H1 (cell line): ENCODE results near the gene HLTF. TPM values are rescaled to one million over a fixed set of nuclear protein-coding genes. Genes with fewer than 3 reads are reported as not detected.

ENCODE experiments used
- CTCF ChIA-PET: fragments of 300-600 bp; sonication (Branson Sonifier 250); formaldehyde crosslinking; loops from one replicate; lab custom pipeline; 2021; ENCODE audit not compliant: partially characterized antibody; lab: Charles Lee
- POLR2A ChIA-PET: fragments of 300-600 bp; sonication (Branson Sonifier 250); formaldehyde crosslinking; loops from one replicate; lab custom pipeline; 2021; ENCODE audit warnings: inconsistent platforms; ENCODE audit not compliant: partially characterized antibody; lab: Charles Lee
- DNase-seq, 2 experiments: peaks; one replicate each; pipeline versions ENCODE4 v3.0.0 to v3.0.0-alpha.2; 2010 to 2022; ENCODE audit warnings: low spot score in 2 of 2, low read depth in 1 of 2, mixed read lengths in 1 of 2
- FAIRE-seq: peaks from 2 replicates; lab custom pipeline; 2011; peaks lifted over from hg19 to GRCh38; lab: Jason Lieb, UNC
- H2AFZ ChIP-seq: 2 replicates; pipeline ENCODE4 v1.8.1; 2012; ENCODE audit warnings: low read length, inconsistent platforms
- H2AK5ac ChIP-seq: 2 replicates; pipeline ENCODE4 v1.6.1; 2013; ENCODE audit warnings: low read depth, low read length
- H2BK120ac ChIP-seq: replicated peaks from 2 replicates; pipeline ENCODE3; 2013; ENCODE audit warnings: low read depth, low read length, inconsistent platforms
- H2BK12ac ChIP-seq: 2 replicates; pipeline ENCODE4 v1.6.1; 2013; ENCODE audit warnings: low read depth, low read length
- H2BK15ac ChIP-seq: 2 replicates; pipeline ENCODE4 v1.6.1; 2013; ENCODE audit warnings: low read length
- H2BK20ac ChIP-seq: 2 replicates; pipeline ENCODE4 v1.6.1; 2013; ENCODE audit warnings: low read length
- H2BK5ac ChIP-seq: 2 replicates; pipeline ENCODE4 v1.6.1; 2013; ENCODE audit warnings: low read depth, low read length
- H3K14ac ChIP-seq: 2 replicates; pipeline ENCODE4 v1.6.1; 2013; ENCODE audit warnings: inconsistent platforms; ENCODE audit not compliant: insufficient read length
- H3K18ac ChIP-seq: 2 replicates; pipeline ENCODE4 v1.6.1; 2013; ENCODE audit warnings: low read length; ENCODE audit errors: extremely low read depth
- H3K23ac ChIP-seq: 2 replicates; pipeline ENCODE4 v1.6.1; 2013; ENCODE audit warnings: inconsistent platforms; ENCODE audit not compliant: insufficient read length
- H3K23me2 ChIP-seq: 2 replicates; pipeline ENCODE4 v1.6.1; 2013; ENCODE audit warnings: low read depth, low read length
- H3K27ac ChIP-seq: 2 replicates; pipeline ENCODE4 v1.6.1; 2011; ENCODE audit warnings: low read depth, low read length, inconsistent platforms
- H3K27me3 ChIP-seq, 4 experiments: replicated peaks in 1 of 4; 1 replicate in 1 of 4; 2 replicates in 3 of 4; pipeline versions ENCODE4 v1.6.1 to v1.8.1; 2011 to 2013; ENCODE audit warnings: low read length in 3 of 4, mild to moderate bottlenecking in 3 of 4, inconsistent platforms in 2 of 4, mixed read lengths in 2 of 4, moderate library complexity in 1 of 4; ENCODE audit not compliant: control insufficient read depth in 3 of 4, insufficient read depth in 3 of 4; ENCODE audit errors: extremely low read depth in 1 of 4
- H3K36me3 ChIP-seq, 4 experiments: 2 replicates each; pipeline versions ENCODE4 v1.6.1 to v1.8.1; 2011 to 2013; ENCODE audit warnings: mild to moderate bottlenecking in 4 of 4, low read length in 3 of 4, moderate library complexity in 2 of 4, control low read depth in 1 of 4, inconsistent platforms in 1 of 4; ENCODE audit not compliant: insufficient read depth in 4 of 4, control insufficient read depth in 2 of 4
- H3K4ac ChIP-seq: replicated peaks from 2 replicates; pipeline ENCODE3; 2013; ENCODE audit warnings: low read length, low read depth, mixed read lengths, inconsistent platforms; ENCODE audit not compliant: insufficient read length
- H3K4me1 ChIP-seq, 4 experiments: replicated peaks in 1 of 4; 1 replicate in 1 of 4; 2 replicates in 3 of 4; pipeline versions ENCODE4 v1.6.1 to v1.8.1; 2011 to 2013; ENCODE audit warnings: low read length in 3 of 4, inconsistent platforms in 2 of 4, mixed read lengths in 1 of 4; ENCODE audit not compliant: insufficient read depth in 4 of 4, control insufficient read depth in 3 of 4
- H3K4me2 ChIP-seq, 2 experiments: 2 replicates each; pipeline versions ENCODE4 v1.6.1 to v1.8.1; 2011 to 2013; ENCODE audit warnings: low read depth in 2 of 2, low read length in 2 of 2, control low read depth in 1 of 2, inconsistent platforms in 1 of 2, mild to moderate bottlenecking in 1 of 2; ENCODE audit not compliant: insufficient read depth in 1 of 2
- H3K4me3 ChIP-seq, 4 experiments: fragments of 200-600, 300-600 bp in 1 of 4; sonication (generic), shearing (Covaris generic), sonication (Bioruptor Twin) in 1 of 4; 2 replicates each; pipeline versions ENCODE4 v1.5.1 to v1.8.1; 2011 to 2016; ENCODE audit warnings: low read length in 4 of 4, low read depth in 3 of 4, control low read depth in 2 of 4, inconsistent platforms in 2 of 4, mild to moderate bottlenecking in 2 of 4, mixed read lengths in 1 of 4, moderate library complexity in 1 of 4; ENCODE audit not compliant: insufficient read depth in 2 of 4; ENCODE audit errors: extremely low read depth in 1 of 4
- H3K56ac ChIP-seq: replicated peaks from 2 replicates; pipeline ENCODE3; 2013; ENCODE audit warnings: low read depth, mild to moderate bottlenecking, mixed read lengths, low read length, inconsistent platforms; ENCODE audit not compliant: insufficient read length
- H3K79me1 ChIP-seq: 2 replicates; pipeline ENCODE4 v1.6.1; 2013; ENCODE audit warnings: low read depth, low read length, control low read depth
- H3K79me2 ChIP-seq, 2 experiments: 2 replicates each; pipeline versions ENCODE4 v1.6.1 to v1.8.1; 2012 to 2013; ENCODE audit warnings: low read length in 2 of 2, mild to moderate bottlenecking in 2 of 2, inconsistent platforms in 1 of 2; ENCODE audit not compliant: insufficient read depth in 2 of 2, control insufficient read depth in 1 of 2
- H3K9ac ChIP-seq, 4 experiments: replicated peaks in 1 of 4; 1 replicate in 1 of 4; 2 replicates in 3 of 4; pipeline versions ENCODE4 v1.6.1 to v1.8.1; 2011 to 2013; ENCODE audit warnings: low read depth in 3 of 4, low read length in 3 of 4, control low read depth in 2 of 4, mild to moderate bottlenecking in 2 of 4, moderate library complexity in 2 of 4, inconsistent platforms in 1 of 4; ENCODE audit errors: extremely low read depth in 1 of 4
- H3K9me3 ChIP-seq, 2 experiments: 2 replicates each; pipeline versions ENCODE4 v1.6.1 to v1.8.1; 2012 to 2013; ENCODE audit warnings: mild to moderate bottlenecking in 2 of 2, moderate library complexity in 2 of 2, control low read depth in 1 of 2, inconsistent platforms in 1 of 2, low read depth in 1 of 2, low read length in 1 of 2, mixed read lengths in 1 of 2; ENCODE audit not compliant: insufficient read depth in 2 of 2
- H4K20me1 ChIP-seq, 2 experiments: replicated peaks in 1 of 2; 2 replicates each; pipeline versions ENCODE3 to v1.8.1; 2011 to 2013; ENCODE audit warnings: inconsistent platforms in 2 of 2, low read length in 2 of 2, mild to moderate bottlenecking in 1 of 2; ENCODE audit not compliant: insufficient read depth in 2 of 2, control insufficient read depth in 1 of 2
- H4K5ac ChIP-seq: 2 replicates; pipeline ENCODE4 v1.6.1; 2013; ENCODE audit warnings: low read length, low read depth, mixed read lengths, inconsistent platforms; ENCODE audit not compliant: insufficient read length
- H4K8ac ChIP-seq: 2 replicates; pipeline ENCODE4 v1.8.0; 2013; ENCODE audit warnings: mild to moderate bottlenecking, moderate library complexity, low read length, inconsistent platforms; ENCODE audit not compliant: insufficient read depth; ENCODE audit errors: extremely low read depth
- H4K91ac ChIP-seq: replicated peaks from 2 replicates; pipeline ENCODE3; 2013; ENCODE audit warnings: low read length, mixed read lengths, inconsistent platforms; ENCODE audit not compliant: insufficient read length
- ASH2L ChIP-seq: fragments of 200-600, 300-600 bp; sonication (generic); IDR thresholded peaks from one replicate; pipeline ENCODE4 v1.7.1; 2017; ENCODE audit warnings: low read length
- CHD2 ChIP-seq: IDR thresholded peaks from 2 replicates; pipeline ENCODE4 v1.6.1; 2012; ENCODE audit warnings: low read length, improper control_type of control experiment
- FOSL1 ChIP-seq: IDR thresholded peaks from 2 replicates; pipeline ENCODE4 v1.6.1; 2011; ENCODE audit warnings: mild to moderate bottlenecking, low read depth, low read length, moderate library complexity; ENCODE audit not compliant: insufficient read depth
- GABPA ChIP-seq: IDR thresholded peaks from 2 replicates; pipeline ENCODE4 v1.6.1; 2011; ENCODE audit warnings: mild to moderate bottlenecking, low read length, moderate library complexity, borderline replicate concordance; ENCODE audit not compliant: insufficient read depth
- HDAC2 ChIP-seq, 2 experiments: fragments of 300-600 bp in 1 of 2; sonication (generic) in 1 of 2; IDR thresholded peaks; 2 replicates each; pipeline ENCODE4 v1.6.1; 2011 to 2012; ENCODE audit warnings: low read depth in 2 of 2, low read length in 2 of 2, mild to moderate bottlenecking in 2 of 2, moderate library complexity in 2 of 2, borderline replicate concordance in 1 of 2, inconsistent platforms in 1 of 2
- JUN ChIP-seq: IDR thresholded peaks from 2 replicates; pipeline ENCODE4 v1.6.1; 2011; ENCODE audit warnings: low read depth, mild to moderate bottlenecking, improper control_type of control experiment, low read length
- KDM4A ChIP-seq: IDR thresholded peaks from one replicate; pipeline ENCODE4 v1.7.1; 2012; ENCODE audit warnings: low read depth, mild to moderate bottlenecking, moderate library complexity, low read length, inconsistent platforms; ENCODE audit not compliant: severe bottlenecking
- POU5F1 ChIP-seq: IDR thresholded peaks from 2 replicates; pipeline ENCODE4 v1.6.1; 2011; ENCODE audit warnings: low read depth, mild to moderate bottlenecking, low read length, moderate library complexity
- RBBP5 ChIP-seq: IDR thresholded peaks from 2 replicates; pipeline ENCODE4 v1.7.1; 2012; ENCODE audit warnings: low read depth, mild to moderate bottlenecking, inconsistent platforms, low read length, moderate library complexity, borderline replicate concordance
- RXRA ChIP-seq: IDR thresholded peaks from 2 replicates; pipeline ENCODE4 v1.6.1; 2011; ENCODE audit warnings: low read depth, mild to moderate bottlenecking, low read length, moderate library complexity; ENCODE audit not compliant: insufficient read depth
- TBP ChIP-seq: IDR thresholded peaks from 2 replicates; pipeline ENCODE4 v1.6.1; 2011; ENCODE audit warnings: low read depth, low read length, improper control_type of control experiment
- TEAD4 ChIP-seq: IDR thresholded peaks from 2 replicates; pipeline ENCODE4 v1.6.1; 2012; ENCODE audit warnings: low read depth, low read length, inconsistent platforms, mixed read lengths
- WGBS, 2 experiments: shearing (Covaris generic) in 1 of 2; methylation state at CpG; one replicate each; pipeline versions ENCODE4 v1.1.6 to v1.1.7; 2013 to 2015; ENCODE audit warnings: low lambda C conversion rate in 2 of 2, mixed read lengths in 2 of 2, inconsistent platforms in 1 of 2, low coverage in 1 of 2, missing lambda C conversion rate in 1 of 2; ENCODE audit not compliant: insufficient replicate concordance in 2 of 2, insufficient coverage in 1 of 2, insufficient read length in 1 of 2; ENCODE audit errors: extremely low coverage in 1 of 2, missing lambda C conversion rate in 1 of 2; 5-methylcytosine and 5-hydroxymethylcytosine counted together
- polyA plus RNA-seq, 7 experiments: library from polyadenylated mRNA; depleted of rRNA in 3 of 7; stranded (reverse) in 5 of 7; unstranded in 2 of 7; fragments of >200 nt in 5 of 7; fragments of 200-250 nt in 2 of 7; gene quantifications; 1 replicate in 5 of 7; 2 replicates in 1 of 7; 4 replicates in 1 of 7; pipeline versions ENCODE4 v1.2.1 to v1.2.3, GENCODE V29; 2011 to 2013; ENCODE audit warnings: missing spikeins in 2 of 7, mixed read lengths in 2 of 7
- total RNA-seq: library from RNA; stranded (reverse); fragmentation: NEBNext Ultra II Directional; extraction: Animal tissue kit (Norgen Biotek cat#: 25700); gene quantifications from 2 replicates; pipeline ENCODE4 v1.2.1, GENCODE V29; 2021

Gene HLTF
- total and polyA plus RNA-seq, 2 of the 8 experiments (the other 6 are each of a cell fraction or from before 2014, with no cell fraction given): 18.1 to 60.3 TPM

DNA sequence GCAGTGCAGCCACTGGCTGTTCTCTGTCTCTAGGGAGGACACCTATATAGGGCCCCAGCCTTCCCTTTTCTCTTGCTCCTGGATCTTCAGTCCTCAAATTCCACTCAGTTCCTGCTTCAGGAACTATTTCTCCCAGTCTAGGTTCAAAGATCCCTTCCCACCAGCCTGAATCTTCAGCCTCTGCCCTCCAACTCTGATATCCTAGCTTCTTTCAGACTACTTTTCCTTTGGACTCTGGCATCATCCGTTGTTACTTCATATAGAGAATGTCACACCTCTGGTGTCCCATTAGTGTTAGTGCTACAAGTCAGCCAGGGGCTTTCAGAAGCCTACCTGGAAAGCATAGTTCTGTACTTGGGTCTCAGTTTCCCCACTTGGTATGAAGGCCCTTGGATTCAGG, 33.1 kb upstream of the HLTF start:
- no peak overlapping the region for H3K4ac ChIP-seq
- no peak overlapping the region for H3K14ac ChIP-seq
- 89% methylated on average over 1 of the region's 1 CpG; no CpG with 5 or more reads in 1 of the 2 experiments for WGBS, 2 experiments
- H4K20me1 ChIP-seq: no peaks in the 10 kb centered on the region
- H3K79me2 ChIP-seq: no peaks in the 10 kb centered on the region
- H2BK20ac ChIP-seq: peak overlapping the region; percentile 1; the same call in 1 of the 2 replicates
- H2BK15ac ChIP-seq: peak overlapping the region; percentile 92; the same call in 1 of the 2 replicates
- no peak overlapping the region for H3K27ac ChIP-seq
- no peak overlapping the region for H3K4me2 ChIP-seq
- no peak overlapping the region for H2AK5ac ChIP-seq
- H3K79me1 ChIP-seq: no peaks in the 10 kb centered on the region
- no peak overlapping the region; the same call in 1 of the 2 replicates for H2BK5ac ChIP-seq
- H3K4me1 ChIP-seq: peaks cover 0 to 6% (median 2%) of the 10 kb centered on the region in 4 experiments; a peak in 4 of 7 replicates
- no peaks in the 10 kb centered on the region for H3K36me3 ChIP-seq
- H4K5ac ChIP-seq: no peak overlapping the region
- H3K9me3 ChIP-seq: no peaks in the 10 kb centered on the region
- POLR2A ChIA-PET: interaction anchor here (0.9 to 1.2 kb wide), 2 partner anchors 78 to 114 kb away, joined by 3 read pairs; no protein-coding TSS in a partner anchor
- H3K9ac ChIP-seq: no peak overlapping the region
- no peaks in the 10 kb centered on the region for H3K23me2 ChIP-seq
- no peak overlapping the region for H3K56ac ChIP-seq
- H3K27me3 ChIP-seq: no peaks in the 10 kb centered on the region
- no peak overlapping the region for H2BK120ac ChIP-seq
- H3K23ac ChIP-seq: no peak overlapping the region
- CTCF ChIA-PET: interaction anchor here (0.6 to 8.6 kb wide), 51 partner anchors 10 to 489 kb away, joined by 3 to 95 read pairs (median 6); partner anchors contain the start of genes HPS3 and TM4SF18
- H3K4me3 ChIP-seq: no peak overlapping the region
- H2BK12ac ChIP-seq: no peak overlapping the region; the same call in 1 of the 2 replicates
- no peak overlapping the region for H2AFZ ChIP-seq
- H4K91ac ChIP-seq: no peak overlapping the region
- no peak for FAIRE-seq
- no peak overlapping the region for H3K18ac ChIP-seq
- no peak for DNase-seq
- no peak overlapping the region for H4K8ac ChIP-seq
- no peak for TF ChIP-seq ASH2L
- no peak for TF ChIP-seq TEAD4
- no peak for TF ChIP-seq JUN
- TF ChIP-seq HDAC2 (IDR thresholded peaks at IDR 0.05; ENCODE audit: borderline replicate concordance in 1 of 2, low read depth in 2 of 2, low read length in 2 of 2): no peak
- no peak for TF ChIP-seq POU5F1
- no peak for TF ChIP-seq RXRA
- TF ChIP-seq CHD2: no peak
- TF ChIP-seq TBP: no peak
- TF ChIP-seq KDM4A: no peak
- TF ChIP-seq RBBP5: no peak
- no peak for TF ChIP-seq FOSL1
- TF ChIP-seq GABPA: no peak
